Skeletal muscle tissue (tissue), 4 donors: Measurements from ENCODE around the gene BRD8. TPM values are rescaled to one million over a fixed set of nuclear protein-coding genes. Genes with fewer than 3 reads are reported as not detected.

Experiments
- H3K27ac ChIP-seq: one replicate; pipeline ENCODE4 v1.7.0; 2013; ENCODE audit warnings: mild to moderate bottlenecking, low read depth, low read length, inconsistent platforms
- H3K27me3 ChIP-seq, 3 donors: one replicate each; pipeline ENCODE4 v1.7.0; 2013; ENCODE audit warnings: low read length in 3 of 3; ENCODE audit not compliant: control insufficient read depth in 3 of 3, insufficient read depth in 3 of 3
- H3K36me3 ChIP-seq, 3 donors: one replicate each; pipeline ENCODE4 v1.7.0; 2013; ENCODE audit warnings: low read length in 3 of 3; ENCODE audit not compliant: control insufficient read depth in 3 of 3, insufficient read depth in 3 of 3
- H3K4me1 ChIP-seq, 3 donors: one replicate each; pipeline ENCODE4 v1.7.0; 2013; ENCODE audit warnings: low read length in 3 of 3, mild to moderate bottlenecking in 3 of 3; ENCODE audit not compliant: control insufficient read depth in 3 of 3, insufficient read depth in 3 of 3
- H3K4me3 ChIP-seq, 3 donors: one replicate each; pipeline ENCODE4 v1.7.0; 2013; ENCODE audit warnings: low read length in 3 of 3
- H3K9ac ChIP-seq, 3 donors: one replicate each; pipeline ENCODE4 v1.7.0; 2013; ENCODE audit warnings: low read length in 3 of 3, mild to moderate bottlenecking in 3 of 3, moderate library complexity in 2 of 3, low read depth in 1 of 3
- H3K9me3 ChIP-seq, 3 donors: one replicate each; pipeline ENCODE4 v1.7.0; 2013; ENCODE audit warnings: low read length in 3 of 3; ENCODE audit not compliant: control insufficient read depth in 3 of 3
- total RNA-seq: library from RNA; depleted of rRNA; stranded (reverse); fragments of >200 nt; gene quantifications from one replicate; pipeline ENCODE4 v1.2.3, GENCODE V29; 2014
- donor health status: Osteomylitis.

BRD8 gene
- total RNA-seq, 1 donor from 2014 or later = 34.4 TPM

DNA sequence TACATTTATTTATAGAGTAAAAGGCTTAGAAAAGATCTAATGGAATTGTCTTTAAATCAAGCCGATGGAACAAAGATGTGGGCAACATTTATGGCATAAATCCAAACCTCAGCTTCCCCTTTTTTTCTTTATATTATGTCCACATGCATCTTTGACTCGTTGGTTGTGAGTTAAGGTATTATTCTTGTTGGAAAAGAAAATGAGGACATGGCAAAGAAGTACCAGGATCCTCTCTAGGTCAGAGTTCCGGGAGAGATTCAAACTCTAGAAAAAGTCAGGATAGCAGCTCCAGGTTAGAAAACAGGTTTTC, 38.7 kb downstream of the BRD8 start:
- H3K9me3 ChIP-seq = no peaks in the 10 kb centered on the region
- no peaks in the 10 kb centered on the region for H3K36me3 ChIP-seq
- H3K27me3 ChIP-seq = no peaks in the 10 kb centered on the region
- no peaks in the 10 kb centered on the region for H3K4me1 ChIP-seq
- H3K4me3 ChIP-seq = peak overlapping the region in 2 of 3 donors; percentile 80 to 85
- H3K9ac ChIP-seq = peak overlapping the region in 1 of 3 donors; percentile 50
- H3K27ac ChIP-seq = no peak overlapping the region

DNA sequence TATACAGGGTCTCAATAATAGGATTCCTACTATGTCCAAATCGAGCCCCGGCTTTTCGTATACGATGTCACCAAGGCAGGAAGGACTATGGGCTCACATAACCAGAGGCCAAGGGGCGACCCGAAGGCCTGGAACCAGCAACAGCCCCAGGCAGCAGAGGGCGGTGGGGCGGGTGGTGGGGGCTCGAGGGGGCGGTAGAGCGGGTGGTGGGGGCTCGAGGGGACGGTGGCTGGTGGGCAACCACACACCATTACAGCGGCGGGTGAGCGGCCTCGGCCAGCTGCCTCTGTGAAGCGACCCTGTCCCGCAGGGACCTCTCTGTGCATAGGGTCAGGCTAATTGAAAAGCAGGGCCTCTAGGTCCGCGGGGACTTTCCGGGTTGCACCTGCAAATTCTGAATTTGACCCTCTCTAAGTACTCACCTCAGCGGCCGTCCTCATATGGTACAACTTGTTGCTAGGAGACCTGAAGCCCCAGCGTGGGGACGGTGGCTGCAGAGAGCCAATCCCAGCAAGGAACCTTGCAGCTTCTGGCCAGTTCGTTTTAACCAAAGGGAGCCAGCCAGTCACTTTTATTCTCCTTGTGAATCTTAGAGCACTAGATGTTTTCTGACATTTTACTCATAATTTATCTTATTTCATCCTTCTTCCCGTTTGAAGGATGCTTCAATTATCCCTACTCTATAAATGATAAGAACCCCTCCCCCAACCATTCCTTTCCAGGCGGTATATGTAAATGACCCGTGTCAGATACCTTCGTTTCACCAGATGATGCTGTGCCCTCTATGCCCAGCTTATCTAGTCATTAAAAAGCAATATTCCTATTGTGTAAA, 39.3 kb downstream of the BRD8 start, which contains the start of gene NME5:
Gene NME5, minus strand, starts transcription at position 480 of the 832 bp plus-strand sequence. CDS start 648 bp downstream, outside the sequence.
- H3K9ac ChIP-seq = peak within 1 kb of the TSS in 2 of 3 donors; percentile 50 to 61
- H3K9me3 ChIP-seq = no peaks in the 10 kb centered on the region
- H3K36me3 ChIP-seq = no peaks in the 10 kb centered on the region
- peak within 1 kb of the TSS; percentile 68 to 85 (median 80) for H3K4me3 ChIP-seq
- no peak within 1 kb of the TSS for H3K27ac ChIP-seq
- no peaks in the 10 kb centered on the region for H3K4me1 ChIP-seq
- no peaks in the 10 kb centered on the region for H3K27me3 ChIP-seq

- no peak overlapping the region for H3K4me3 ChIP-seq
- no peak overlapping the region for H3K27ac ChIP-seq
- no peaks in the 10 kb centered on the region for H3K9me3 ChIP-seq
- no peaks in the 10 kb centered on the region for H3K27me3 ChIP-seq
- H3K9ac ChIP-seq = no peak overlapping the region
- H3K4me1 ChIP-seq = no peaks in the 10 kb centered on the region
- H3K36me3 ChIP-seq = no peaks in the 10 kb centered on the region
Measured at GRCh38 chr5:138132543-138132942, 45.9 kb downstream of the BRD8 start.

- Histone ChIP-seq H3K36me3 (no peaks in the 10 kb centered on the region), H3K27ac (no peak overlapping the region), H3K9me3 (no peaks in the 10 kb centered on the region), H3K27me3 (no peaks in the 10 kb centered on the region), H3K9ac (no peak overlapping the region), H3K4me3 (no peak overlapping the region), H3K4me1 (no peaks in the 10 kb centered on the region)
Measured at GRCh38 chr5:138129347-138129746, 49.1 kb downstream of the BRD8 start.

DNA sequence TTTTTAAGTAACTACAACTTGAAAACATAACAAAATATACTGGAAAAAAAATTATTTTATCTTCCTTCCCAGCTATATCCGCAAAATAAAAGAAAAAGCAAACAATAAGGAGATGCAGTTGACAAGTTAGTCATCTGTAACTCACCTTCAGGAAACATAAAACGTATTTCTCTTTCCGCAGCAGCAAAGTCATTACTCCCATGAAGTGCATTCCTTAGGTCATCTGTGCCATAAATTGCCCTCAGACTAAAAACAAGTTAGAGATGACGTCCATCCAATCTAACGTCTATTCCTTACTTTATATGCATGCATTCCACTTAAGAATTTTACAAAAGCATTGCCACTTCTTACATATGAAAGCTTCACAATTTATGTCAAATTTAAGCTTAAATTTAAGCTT, 50.1 kb downstream of the BRD8 start:
- Histone ChIP-seq H3K27ac (no peak overlapping the region), H3K27me3 (no peaks in the 10 kb centered on the region), H3K4me1 (no peaks in the 10 kb centered on the region), H3K36me3 (no peaks in the 10 kb centered on the region), H3K9ac (no peak overlapping the region), H3K4me3 (no peak overlapping the region), H3K9me3 (no peaks in the 10 kb centered on the region)

GRCh38 chr5:138115254-138115653, 63.2 kb downstream of the BRD8 start:
- Histone ChIP-seq H3K9ac (no peak overlapping the region), H3K4me3 (no peak overlapping the region), H3K4me1 (no peaks in the 10 kb centered on the region), H3K9me3 (no peaks in the 10 kb centered on the region), H3K27me3 (no peaks in the 10 kb centered on the region), H3K27ac (no peak overlapping the region), H3K36me3 (no peaks in the 10 kb centered on the region)

- no peaks in the 10 kb centered on the region for H3K27me3 ChIP-seq
- H3K9me3 ChIP-seq = no peaks in the 10 kb centered on the region
- no peak overlapping the region for H3K9ac ChIP-seq
- H3K4me1 ChIP-seq = no peaks in the 10 kb centered on the region
- H3K27ac ChIP-seq = no peak overlapping the region
- no peak overlapping the region for H3K4me3 ChIP-seq
- no peaks in the 10 kb centered on the region for H3K36me3 ChIP-seq
Measured at GRCh38 chr5:138111937-138112336, 66.5 kb downstream of the BRD8 start.

- no peak overlapping the region for H3K4me3 ChIP-seq
- H3K4me1 ChIP-seq = no peaks in the 10 kb centered on the region
- no peaks in the 10 kb centered on the region for H3K27me3 ChIP-seq
- H3K9me3 ChIP-seq = no peaks in the 10 kb centered on the region
- no peak overlapping the region for H3K9ac ChIP-seq
- no peak overlapping the region for H3K27ac ChIP-seq
- H3K36me3 ChIP-seq = no peaks in the 10 kb centered on the region
Measured at GRCh38 chr5:138111181-138111580, 67.2 kb downstream of the BRD8 start.

- no peak overlapping the region for H3K27ac ChIP-seq
- no peaks in the 10 kb centered on the region for H3K9me3 ChIP-seq
- no peaks in the 10 kb centered on the region for H3K27me3 ChIP-seq
- no peaks in the 10 kb centered on the region for H3K36me3 ChIP-seq
- no peak overlapping the region for H3K9ac ChIP-seq
- no peak overlapping the region for H3K4me3 ChIP-seq
- no peaks in the 10 kb centered on the region for H3K4me1 ChIP-seq
Measured at GRCh38 chr5:138110266-138110963, 68.0 kb downstream of the BRD8 start.
